ENCODE results near the gene DAB2IP.

DNA sequence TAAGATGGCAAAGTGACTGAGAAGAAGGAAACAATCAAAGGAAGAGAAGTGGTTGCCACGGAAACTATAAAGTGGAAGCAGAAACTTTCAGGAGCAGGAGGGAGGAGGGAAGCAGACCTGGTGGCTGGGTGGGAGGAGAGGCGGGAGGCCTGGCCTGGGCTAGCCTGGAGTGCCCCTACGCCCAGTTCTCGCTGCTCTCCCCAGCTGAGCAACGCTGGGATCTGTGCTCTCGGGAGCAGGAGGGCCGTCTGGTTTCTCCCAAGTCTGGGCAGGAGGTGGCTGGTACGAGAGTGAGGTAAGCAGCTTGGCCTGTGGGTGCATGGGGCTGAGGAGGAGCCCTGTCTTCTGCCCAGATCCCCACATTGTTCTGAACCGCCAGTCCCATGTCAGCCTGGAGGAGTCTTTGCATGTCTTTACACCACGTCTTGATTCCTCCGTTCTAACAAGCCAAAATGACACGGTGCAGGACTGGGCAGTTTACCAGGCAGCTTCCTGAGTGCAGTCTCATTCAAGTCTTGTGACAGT lies 15.0 kb upstream of the DAB2IP start:
- TF ChIP-seq NR3C1 (CRISPR knock-in tag; conservative IDR thresholded peaks at IDR 0.05; ENCODE audit: low read depth) (no peak), TEAD4 (CRISPR knock-in tag; IDR thresholded peaks at IDR 0.05) (no peak), CREM (CRISPR knock-in tag; IDR thresholded peaks at IDR 0.05) (no peak), JUN (CRISPR knock-in tag; IDR thresholded peaks at IDR 0.05) (no peak), NR2C2 (CRISPR knock-in tag; IDR thresholded peaks at IDR 0.05) (no peak), CBFB (CRISPR knock-in tag; IDR thresholded peaks at IDR 0.05; ENCODE audit: low read depth) (no peak), ETV6 (CRISPR knock-in tag; IDR thresholded peaks at IDR 0.05) (no peak)
- TF ChIP-seq, protein P1, sequence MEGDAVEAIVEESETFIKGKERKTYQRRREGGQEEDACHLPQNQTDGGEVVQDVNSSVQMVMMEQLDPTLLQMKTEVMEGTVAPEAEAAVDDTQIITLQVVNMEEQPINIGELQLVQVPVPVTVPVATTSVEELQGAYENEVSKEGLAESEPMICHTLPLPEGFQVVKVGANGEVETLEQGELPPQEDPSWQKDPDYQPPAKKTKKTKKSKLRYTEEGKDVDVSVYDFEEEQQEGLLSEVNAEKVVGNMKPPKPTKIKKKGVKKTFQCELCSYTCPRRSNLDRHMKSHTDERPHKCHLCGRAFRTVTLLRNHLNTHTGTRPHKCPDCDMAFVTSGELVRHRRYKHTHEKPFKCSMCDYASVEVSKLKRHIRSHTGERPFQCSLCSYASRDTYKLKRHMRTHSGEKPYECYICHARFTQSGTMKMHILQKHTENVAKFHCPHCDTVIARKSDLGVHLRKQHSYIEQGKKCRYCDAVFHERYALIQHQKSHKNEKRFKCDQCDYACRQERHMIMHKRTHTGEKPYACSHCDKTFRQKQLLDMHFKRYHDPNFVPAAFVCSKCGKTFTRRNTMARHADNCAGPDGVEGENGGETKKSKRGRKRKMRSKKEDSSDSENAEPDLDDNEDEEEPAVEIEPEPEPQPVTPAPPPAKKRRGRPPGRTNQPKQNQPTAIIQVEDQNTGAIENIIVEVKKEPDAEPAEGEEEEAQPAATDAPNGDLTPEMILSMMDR (IDR thresholded peaks at IDR 0.05): no peak
- TF ChIP-seq, protein P2, sequence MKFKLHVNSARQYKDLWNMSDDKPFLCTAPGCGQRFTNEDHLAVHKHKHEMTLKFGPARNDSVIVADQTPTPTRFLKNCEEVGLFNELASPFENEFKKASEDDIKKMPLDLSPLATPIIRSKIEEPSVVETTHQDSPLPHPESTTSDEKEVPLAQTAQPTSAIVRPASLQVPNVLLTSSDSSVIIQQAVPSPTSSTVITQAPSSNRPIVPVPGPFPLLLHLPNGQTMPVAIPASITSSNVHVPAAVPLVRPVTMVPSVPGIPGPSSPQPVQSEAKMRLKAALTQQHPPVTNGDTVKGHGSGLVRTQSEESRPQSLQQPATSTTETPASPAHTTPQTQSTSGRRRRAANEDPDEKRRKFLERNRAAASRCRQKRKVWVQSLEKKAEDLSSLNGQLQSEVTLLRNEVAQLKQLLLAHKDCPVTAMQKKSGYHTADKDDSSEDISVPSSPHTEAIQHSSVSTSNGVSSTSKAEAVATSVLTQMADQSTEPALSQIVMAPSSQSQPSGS (CRISPR knock-in tag; IDR thresholded peaks at IDR 0.05; ENCODE audit: borderline replicate concordance, low read depth): no peak
- TF ChIP-seq, protein P3, sequence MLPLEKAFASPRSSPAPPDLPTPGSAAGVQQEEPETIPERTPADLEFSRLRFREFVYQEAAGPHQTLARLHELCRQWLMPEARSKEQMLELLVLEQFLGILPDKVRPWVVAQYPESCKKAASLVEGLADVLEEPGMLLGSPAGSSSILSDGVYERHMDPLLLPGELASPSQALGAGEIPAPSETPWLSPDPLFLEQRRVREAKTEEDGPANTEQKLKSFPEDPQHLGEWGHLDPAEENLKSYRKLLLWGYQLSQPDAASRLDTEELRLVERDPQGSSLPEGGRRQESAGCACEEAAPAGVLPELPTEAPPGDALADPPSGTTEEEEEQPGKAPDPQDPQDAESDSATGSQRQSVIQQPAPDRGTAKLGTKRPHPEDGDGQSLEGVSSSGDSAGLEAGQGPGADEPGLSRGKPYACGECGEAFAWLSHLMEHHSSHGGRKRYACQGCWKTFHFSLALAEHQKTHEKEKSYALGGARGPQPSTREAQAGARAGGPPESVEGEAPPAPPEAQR (CRISPR knock-in tag; IDR thresholded peaks at IDR 0.05): no peak
- TF ChIP-seq, protein P4, sequence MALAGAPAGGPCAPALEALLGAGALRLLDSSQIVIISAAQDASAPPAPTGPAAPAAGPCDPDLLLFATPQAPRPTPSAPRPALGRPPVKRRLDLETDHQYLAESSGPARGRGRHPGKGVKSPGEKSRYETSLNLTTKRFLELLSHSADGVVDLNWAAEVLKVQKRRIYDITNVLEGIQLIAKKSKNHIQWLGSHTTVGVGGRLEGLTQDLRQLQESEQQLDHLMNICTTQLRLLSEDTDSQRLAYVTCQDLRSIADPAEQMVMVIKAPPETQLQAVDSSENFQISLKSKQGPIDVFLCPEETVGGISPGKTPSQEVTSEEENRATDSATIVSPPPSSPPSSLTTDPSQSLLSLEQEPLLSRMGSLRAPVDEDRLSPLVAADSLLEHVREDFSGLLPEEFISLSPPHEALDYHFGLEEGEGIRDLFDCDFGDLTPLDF (CRISPR knock-in tag; IDR thresholded peaks at IDR 0.05): no peak
- TF ChIP-seq, protein P5, sequence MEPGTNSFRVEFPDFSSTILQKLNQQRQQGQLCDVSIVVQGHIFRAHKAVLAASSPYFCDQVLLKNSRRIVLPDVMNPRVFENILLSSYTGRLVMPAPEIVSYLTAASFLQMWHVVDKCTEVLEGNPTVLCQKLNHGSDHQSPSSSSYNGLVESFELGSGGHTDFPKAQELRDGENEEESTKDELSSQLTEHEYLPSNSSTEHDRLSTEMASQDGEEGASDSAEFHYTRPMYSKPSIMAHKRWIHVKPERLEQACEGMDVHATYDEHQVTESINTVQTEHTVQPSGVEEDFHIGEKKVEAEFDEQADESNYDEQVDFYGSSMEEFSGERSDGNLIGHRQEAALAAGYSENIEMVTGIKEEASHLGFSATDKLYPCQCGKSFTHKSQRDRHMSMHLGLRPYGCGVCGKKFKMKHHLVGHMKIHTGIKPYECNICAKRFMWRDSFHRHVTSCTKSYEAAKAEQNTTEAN (CRISPR knock-in tag; IDR thresholded peaks at IDR 0.05): no peak
